GM19328 (cell line): ENCODE measurements around the gene MRPL44.

ENCODE experiments used
- ATAC-seq: cut with Tn5 transposase; IDR thresholded peaks from one replicate; pipeline ENCODE4 v1.9.1; 2021; ENCODE audit warnings: mild to moderate bottlenecking, moderate library complexity; ENCODE audit not compliant: unreplicated experiment

MRPL44 gene

DNA sequence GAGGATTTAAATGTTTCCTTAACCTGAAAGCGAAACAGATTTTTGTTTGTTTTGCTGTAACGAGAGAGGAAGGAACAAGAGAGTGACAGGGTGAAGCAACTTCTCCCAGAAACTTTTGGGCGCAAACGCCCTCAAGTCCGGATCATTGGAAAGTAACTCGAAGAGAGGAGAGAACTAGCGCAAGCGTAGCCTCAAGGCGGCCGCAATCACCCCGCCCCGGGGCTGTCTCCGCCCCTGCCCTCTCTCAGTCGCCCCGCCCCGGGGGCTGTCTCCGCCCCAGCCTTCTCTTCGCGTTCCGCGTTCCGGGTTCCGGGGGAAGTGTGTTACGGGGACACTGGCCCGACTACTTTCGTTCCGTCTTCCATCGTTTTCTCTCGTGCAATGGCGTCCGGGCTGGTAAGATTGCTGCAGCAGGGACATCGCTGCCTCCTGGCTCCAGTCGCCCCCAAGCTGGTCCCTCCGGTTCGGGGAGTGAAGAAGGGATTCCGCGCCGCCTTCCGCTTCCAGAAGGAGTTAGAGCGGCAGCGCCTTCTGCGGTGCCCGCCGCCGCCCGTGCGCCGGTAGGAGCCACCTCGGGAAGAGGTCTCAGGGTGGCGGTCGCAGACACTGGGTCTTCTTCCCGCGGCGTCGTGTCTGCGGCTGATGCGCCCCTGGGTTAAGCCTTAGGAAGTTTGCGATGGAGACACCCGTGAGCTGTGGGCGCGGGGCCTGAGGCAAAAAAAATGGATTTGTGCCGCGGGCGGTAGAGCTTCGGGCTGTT lies at the start of gene MRPL44:
MRPL44 (plus strand) TSS at position 372 of the 760 bp plus-strand sequence; CDS start at position 382, 10 bp downstream.
- peak; percentile 88 for ATAC-seq

DNA sequence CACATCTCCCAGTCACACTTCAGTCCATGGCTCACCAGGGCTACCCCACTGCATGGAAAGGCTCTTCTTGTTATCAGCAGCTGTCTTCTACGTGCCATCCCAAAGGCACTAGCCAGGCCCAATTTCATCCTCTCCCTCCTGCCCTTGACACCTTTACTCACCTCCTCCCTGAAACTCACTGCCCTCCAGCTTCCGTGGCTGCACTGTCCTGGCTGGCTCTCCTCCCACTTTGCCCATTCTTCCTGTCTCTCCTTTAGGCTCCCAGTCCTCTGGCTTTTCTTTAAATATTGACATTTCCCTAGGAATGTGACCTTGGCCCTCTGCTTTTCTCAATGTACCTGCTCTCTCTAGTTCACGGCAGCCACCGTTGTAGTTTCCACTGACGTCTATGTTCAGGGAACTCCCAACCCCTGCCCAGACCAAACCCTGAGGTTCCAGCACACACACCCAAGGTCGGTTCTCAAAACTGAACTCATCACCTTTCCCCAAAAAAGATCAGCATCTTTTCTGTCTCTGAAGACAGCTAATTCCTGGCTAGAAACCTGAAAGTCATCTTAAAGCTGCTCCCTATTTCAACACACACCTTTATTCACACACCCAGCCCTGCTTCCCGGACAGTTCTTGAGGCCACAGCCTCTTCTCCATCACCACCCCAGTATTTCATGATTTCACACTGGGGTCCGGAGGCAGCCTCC lies 48.8 kb upstream of the MRPL44 start:
- ATAC-seq: no peak

DNA sequence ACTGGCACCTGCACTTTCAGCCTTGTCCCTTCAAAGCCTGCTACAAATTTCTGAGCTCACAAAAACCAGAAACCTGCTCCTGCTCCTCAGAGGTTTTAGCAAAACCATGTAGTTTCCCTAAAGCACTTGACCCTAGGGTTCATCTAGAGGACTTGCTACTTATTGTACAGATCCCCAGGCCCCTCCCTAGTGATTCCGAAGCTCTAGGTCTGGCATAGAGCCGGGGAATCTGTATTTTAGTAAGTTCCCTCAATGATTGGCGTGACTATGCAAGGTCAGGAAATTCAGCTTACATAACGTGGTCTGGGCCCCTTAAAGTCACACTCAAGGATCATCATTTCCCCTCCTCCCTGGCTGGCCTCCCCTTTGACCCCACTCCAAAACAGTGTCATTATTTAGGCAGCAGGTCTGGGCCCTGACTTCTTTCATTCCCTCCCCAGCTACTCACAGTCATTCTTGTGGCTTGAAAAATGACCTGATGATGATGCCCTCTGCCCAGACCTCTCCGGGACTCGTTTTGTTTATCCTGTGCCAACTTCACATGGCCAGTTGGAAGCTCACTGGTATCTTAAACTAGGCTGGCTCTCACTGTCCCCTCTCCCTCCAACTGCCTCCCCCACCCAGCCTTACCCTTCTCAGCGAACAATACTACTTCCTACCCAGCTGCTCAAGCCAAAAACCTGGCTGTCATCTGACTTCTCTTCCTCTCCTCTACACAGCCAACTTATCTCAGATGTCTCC lies 48.1 kb upstream of the MRPL44 start:
- no peak for ATAC-seq

DNA sequence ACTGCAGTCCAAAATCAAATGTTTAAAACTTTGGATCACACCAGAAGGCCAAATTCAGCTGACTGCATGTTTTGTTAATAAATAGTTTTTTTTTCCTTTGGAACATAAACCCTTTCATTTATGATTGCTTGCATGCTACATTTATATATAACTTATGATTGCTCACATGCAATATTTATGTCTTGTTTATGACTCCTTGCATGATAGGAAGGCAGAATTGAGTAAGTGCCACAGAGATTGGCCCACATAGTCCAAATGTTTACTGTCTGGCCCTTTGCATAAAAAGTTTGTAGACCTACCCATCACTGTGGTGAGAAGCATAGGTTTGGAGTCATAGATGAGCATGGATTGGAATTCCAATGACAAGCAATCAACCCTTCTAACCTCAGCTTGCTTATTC lies 42.9 kb upstream of the MRPL44 start:
- no peak for ATAC-seq

DNA sequence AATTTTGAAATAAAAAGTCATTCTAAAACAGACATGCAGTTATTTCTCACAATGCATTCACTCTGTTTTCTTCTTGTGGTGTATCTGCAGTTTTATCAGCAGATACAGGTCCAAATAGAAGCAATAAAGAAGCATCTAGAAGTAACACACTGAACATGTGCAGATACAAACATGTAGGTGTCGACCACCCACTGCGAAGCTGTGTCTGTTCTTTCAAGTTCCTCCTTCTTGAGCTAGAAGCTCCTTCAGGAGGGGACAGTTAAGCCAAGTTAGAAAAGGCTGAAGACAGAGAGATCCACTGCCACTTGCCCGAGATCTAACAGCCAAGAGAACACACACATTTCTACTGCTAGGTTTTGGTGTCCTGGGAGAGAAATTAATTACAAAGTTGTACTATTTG lies 42.2 kb upstream of the MRPL44 start:
- no peak for ATAC-seq

DNA sequence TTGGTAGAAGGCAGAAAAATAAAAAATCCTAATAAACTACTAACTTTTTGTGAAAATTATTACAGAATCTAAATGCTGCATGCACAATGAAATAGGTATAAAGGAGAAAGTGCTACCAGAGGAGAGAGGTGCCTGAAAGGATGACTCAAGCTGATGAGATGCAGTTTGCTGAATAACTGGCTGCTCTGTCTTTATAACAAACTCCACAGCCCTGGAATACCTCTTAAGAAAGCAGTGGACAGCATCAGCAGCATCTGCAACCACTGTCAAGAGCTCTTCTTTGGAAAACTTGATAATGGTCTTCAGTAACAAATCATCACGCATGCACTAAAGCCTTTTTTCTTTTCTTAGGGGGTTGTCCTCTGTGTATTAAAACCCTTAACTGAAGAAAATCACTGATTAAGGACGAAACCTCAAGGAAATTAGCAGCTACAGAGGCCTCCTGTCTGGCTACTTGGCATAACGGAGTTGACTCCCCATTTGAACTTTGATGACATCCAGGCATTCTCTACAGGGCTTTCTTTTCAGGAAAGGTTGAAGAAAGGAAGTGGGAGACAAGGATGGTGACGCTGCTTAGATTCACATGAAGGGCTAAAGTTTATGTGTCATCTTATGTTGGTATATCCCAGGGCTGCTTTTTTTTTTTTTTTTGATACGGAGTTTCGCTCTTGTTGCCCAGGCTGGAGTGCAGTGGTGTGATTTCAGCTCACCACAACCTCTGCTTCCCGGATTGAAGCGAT lies 40.9 kb upstream of the MRPL44 start:
- ATAC-seq: no peak

DNA sequence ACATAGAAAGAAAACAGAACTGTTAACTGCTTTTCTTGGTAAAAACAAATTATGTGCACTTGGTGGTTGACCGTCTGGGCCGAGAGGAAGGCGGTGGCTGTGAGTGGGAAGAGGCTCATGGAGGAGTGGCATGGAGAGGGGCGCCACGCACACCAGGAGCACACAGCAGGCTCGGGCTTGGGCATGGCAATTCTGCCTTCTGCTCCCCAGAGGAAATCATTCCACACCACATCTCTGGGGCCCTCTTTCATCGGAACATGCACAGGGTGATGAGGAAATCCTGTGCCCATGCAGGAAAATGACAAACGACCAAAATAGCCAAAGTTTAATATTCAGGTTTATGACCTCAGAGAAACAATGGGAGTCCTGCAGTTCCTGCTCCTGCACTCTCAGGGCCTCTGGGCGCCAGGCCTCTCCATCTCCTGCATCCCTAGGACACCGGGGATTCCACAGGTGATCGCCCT lies 38.6 kb upstream of the MRPL44 start:
- ATAC-seq: no peak

DNA sequence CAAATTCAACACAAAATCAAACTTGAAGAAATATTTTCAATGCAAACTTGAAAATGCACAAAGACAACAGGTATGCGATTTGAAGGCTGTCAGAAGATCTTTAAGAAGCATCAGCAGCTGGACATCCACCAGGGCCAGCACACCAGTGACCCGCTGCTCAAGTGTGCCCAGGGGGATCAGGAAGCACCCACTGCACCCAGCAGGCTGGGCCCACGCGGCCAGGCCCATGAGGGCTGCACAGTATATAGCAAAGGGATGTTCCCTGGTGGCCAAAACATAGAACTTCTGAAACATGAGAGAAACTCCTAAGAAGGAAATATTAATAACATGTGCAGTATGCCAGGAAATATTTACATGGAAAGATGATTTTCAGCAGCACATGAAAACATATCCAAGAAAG lies 37.2 kb upstream of the MRPL44 start:
- no peak for ATAC-seq

DNA sequence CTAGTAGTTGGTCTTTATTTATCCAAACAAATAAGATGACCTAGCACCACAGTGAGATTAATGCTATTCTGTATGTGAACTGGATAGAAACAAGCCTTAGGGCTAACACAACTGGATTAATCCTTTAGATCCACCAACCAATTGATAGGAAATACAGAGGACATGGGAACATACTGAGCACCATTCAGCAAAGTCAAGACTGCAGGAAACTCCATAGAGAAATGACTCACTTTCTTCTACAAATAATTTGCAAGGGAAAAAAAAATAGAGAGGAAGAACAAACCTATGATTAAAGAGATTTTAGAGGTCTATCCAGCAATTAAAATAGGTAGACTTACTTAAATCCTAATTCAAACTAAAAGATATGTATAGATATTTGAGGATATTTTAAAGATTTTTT lies 36.1 kb upstream of the MRPL44 start:
- no peak for ATAC-seq

DNA sequence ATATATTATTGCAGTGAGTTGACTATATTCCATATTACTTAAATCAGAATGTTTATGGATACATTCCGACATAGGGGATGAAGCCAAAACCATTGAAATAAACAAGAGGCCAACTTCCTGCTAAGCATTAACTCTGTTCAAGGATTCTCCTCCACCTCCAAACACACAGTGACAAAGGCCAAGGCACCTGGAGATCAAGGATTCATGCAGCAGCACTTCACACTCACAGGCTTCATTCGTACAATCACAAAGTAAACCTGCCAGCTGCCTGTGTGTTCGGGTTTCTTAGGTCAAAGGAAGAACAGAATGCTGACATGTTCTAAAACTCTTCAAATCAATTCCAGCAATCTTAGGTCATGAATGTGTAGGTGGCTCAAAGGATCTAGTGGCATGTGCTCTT lies 35.0 kb upstream of the MRPL44 start:
- no peak for ATAC-seq

DNA sequence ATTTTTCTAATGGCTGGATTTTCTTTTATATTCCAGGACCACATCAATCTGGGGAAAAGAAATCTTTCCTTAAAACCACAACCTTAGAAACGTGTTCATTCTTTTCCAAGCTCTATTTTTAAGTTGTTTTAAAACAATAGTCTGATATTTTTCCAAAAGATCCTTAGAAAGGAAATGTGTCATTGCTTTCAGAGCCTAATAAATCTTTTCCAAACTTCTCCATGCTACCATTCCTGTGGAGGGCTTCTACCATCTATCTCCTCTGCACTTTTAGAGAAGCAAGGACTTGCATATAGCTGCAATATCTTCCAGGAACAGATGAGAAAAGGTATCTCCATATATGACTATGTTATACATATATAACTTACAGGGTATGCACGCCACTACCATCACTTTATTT lies 33.3 kb upstream of the MRPL44 start:
- ATAC-seq: no peak

DNA sequence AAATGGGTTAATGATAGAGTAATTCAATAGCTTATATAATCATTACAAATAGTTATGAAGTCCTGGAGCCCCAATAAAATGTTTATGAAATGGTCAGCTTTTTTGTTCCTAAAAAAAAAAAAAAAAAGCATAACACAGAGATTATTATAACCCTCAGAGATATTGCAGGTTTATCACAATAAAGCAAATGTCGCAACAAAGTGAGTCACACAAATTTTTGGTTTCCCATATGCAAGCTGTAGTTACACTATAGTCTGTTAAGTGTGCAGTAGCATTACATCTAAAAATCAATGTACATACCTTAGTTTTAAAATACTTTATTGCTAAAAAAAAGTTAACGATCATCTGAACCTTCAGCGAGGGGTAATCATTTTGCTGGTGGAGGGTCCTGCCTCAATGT lies 32.2 kb upstream of the MRPL44 start:
- ATAC-seq: no peak

DNA sequence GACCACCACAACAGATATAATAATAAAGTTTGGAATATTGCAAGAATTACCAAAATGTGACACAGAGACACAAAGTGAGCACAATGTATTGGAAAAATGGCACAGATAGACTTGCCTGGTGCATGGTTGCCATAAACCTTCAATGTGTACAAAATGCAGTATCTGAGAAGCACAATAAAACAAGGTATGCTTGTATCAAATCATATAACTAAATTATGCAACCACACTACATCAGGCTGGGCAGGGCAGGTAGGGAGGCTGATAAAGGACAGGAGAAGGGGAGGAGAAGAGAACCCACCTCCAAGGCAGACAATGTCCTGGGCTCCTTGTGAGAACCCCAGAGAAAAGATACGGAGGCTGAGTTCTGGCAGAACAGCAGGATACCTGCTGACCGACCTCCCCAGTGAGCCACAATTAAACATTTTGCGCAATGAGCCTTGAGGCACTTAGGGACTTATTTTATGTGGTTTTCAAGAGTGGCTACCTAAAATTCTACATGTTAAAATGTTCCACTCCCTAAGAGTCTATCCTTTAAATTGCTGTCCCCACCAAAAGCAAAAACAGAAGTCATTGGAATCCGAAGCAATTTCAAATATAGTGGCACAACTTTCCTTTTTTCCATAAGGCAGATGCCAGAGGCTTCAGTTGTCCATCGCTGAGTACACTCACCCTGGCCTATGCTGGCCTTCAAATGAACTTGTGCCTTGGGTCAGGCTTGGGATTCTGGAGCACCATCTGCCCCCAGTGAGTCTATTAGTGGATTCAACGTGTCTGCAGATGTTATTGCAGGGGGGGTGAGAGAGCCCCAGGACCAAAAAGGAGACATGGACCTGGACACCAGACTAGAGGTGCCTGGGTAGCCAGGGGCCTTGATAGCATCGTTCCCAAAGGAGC lies 28.9 kb upstream of the MRPL44 start:
- no peak for ATAC-seq

DNA sequence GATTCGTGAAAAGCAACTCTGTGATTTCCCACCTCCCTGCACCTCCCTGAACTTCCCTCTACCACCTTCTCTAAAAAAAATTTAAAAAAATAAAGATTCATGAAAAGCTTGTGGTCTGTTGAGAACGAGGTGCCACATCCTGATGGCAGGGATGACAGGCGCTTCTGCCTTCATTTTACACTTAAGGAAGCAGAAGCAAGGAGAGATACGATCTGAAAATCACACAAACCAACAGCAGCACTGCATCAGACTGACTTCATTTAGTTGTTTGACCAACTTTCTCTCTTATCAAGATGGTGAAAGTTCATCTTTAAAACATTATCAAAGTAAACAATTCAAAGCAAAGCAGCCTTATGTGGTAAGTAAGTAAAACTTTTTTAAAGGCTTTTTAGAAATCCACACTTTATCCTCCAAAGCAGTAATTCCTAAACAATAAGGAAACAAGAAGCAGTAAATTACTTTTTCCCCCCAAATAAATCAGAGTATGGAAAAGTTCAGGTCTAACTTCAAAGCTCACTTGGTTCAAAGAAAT lies 27.6 kb upstream of the MRPL44 start:
- ATAC-seq: no peak

DNA sequence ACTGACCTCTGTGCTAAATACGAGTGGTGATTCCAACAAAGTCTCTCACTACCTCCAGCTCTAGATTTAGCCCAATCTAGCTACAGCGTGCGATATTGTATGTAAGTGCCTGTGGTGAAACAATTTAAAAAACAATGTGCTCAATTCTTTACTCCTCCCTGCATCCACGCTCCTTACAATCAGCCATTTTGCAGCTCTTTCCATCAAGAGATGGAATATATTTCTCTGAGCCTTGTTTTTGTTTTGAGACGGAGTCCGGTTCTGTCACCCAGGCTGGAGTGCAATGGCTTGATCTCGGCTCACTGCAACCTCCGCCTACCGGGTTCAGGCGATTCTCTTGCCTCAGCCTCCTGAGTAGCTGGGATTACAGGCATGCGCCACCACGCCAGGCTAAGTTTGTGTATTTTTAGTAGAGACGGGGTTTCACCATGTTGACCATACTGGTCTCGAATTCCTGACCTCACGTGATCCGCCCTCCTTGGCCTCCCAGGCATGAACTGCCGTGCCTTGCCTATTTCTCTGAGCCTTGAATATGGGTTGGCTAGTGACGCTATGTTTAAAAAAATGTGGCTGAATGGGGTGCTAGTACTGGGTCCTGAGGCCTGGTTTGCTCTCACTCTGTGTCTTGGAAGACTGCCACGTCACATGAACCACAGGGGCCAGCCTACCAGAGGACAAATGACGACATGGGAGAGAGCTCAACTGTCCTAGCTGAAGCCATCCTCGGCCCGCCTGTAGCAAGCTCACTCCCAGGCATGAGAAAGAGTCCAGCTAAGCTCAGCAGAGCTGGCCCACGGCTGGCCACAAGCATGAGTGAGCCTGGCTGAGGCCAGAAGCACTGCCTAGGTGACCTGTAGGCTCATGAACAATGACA lies 26.9 kb upstream of the MRPL44 start:
- no peak for ATAC-seq

DNA sequence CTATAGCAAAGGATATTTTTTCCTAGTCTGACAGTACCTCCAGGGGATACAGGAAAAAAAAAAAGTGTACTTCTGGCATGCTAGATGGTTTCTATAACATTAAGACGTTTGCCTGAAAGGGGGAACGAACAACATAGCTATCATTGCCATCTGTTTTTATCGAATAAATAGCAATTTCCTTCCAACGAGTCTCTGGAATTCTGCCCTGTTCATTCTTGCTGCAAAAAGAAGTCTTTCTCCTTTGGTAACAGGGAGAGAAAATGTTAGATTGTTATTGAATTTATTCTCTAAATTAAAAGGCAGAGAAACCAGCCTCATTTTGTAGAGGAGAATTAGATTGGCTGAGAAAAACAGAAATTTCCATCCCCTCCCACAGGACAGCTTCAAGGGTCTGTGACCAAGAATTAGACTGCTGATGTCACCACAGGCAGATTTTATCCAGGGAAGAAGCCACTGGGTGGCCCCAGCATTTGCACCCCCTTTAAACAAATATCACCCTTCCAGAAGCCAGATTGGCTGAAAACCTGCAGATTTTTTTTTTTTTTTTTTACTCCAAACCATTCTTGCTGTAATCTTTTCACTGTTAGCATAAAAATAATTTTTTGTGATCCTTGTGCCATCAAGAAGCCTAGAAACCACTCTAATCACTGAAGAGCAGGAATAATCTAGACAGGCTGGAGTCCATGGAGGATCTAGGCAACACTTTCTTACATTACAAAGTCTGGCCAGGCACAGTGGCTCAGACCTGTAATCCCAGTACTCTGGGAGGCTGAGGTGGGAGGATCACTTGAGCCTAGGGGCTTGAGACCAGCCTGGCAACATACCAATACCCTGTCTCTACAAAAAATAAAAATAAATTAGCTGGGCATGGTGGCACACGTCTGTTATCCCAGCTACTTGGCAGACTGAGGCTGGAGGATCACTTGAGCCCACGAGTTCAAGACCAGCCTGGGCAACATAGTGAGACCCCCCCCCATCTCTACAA lies 24.2 kb upstream of the MRPL44 start:
- no peak for ATAC-seq

DNA sequence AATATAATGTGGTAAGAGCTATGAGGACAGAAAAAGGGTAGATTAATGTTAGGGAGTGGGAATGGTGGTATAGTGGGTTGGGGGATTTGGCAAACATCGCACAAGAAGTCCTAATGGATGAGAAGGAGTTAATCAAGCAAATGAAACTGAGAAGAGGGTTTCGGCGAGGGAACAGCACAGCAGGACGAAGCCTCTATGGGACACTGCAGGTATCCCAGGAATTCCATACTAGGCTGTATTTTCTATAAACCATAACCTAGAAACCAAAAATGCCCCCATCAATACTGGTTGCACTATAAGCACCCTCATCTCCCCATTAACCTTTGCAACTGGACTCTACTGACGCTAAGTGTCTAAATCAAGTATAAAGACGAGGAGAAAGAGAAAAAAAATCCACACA lies 22.4 kb upstream of the MRPL44 start:
- no peak for ATAC-seq
